ENCODE results near the gene BRPF1. TPM values are rescaled to one million over a fixed set of nuclear protein-coding genes. Genes with fewer than 3 reads are reported as not detected.

Gene BRPF1
- total RNA-seq, 1 donor from 2014 or later = 21.3 TPM

DNA sequence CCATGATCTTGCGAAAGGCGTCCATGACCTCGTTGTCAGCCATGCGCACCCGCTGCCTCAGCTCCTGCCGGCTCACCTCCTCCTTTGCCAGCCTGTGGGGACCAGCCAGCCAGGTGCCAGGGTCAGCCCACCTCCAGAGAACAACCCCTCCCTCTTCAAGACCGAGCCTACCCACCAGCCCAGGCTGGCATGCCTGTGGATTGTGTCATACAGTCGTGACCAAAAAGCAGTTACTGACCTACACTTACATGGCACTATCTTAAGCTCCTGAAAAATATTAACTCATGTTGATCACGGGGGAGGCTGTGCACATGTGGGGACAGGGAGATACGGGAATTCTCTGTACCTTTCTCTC is 48.9 kb downstream of the BRPF1 start:
- Histone ChIP-seq H3K27me3 (ENCODE audit: control insufficient read depth, insufficient read depth, low read length) (no peaks in the 10 kb centered on the region), H3K4me3 (ENCODE audit: low read depth, low read length) (no peak overlapping the region), H3K36me3 (ENCODE audit: control insufficient read depth, insufficient read depth, low read length) (peaks cover 4% of the 10 kb centered on the region)
- DNase-seq (ENCODE audit: low read depth) = no peak
- TF ChIP-seq, protein P1, sequence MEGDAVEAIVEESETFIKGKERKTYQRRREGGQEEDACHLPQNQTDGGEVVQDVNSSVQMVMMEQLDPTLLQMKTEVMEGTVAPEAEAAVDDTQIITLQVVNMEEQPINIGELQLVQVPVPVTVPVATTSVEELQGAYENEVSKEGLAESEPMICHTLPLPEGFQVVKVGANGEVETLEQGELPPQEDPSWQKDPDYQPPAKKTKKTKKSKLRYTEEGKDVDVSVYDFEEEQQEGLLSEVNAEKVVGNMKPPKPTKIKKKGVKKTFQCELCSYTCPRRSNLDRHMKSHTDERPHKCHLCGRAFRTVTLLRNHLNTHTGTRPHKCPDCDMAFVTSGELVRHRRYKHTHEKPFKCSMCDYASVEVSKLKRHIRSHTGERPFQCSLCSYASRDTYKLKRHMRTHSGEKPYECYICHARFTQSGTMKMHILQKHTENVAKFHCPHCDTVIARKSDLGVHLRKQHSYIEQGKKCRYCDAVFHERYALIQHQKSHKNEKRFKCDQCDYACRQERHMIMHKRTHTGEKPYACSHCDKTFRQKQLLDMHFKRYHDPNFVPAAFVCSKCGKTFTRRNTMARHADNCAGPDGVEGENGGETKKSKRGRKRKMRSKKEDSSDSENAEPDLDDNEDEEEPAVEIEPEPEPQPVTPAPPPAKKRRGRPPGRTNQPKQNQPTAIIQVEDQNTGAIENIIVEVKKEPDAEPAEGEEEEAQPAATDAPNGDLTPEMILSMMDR (IDR thresholded peaks at IDR 0.05; ENCODE audit: insufficient read depth, low read length, poor library complexity, severe bottlenecking) = no peak

DNA sequence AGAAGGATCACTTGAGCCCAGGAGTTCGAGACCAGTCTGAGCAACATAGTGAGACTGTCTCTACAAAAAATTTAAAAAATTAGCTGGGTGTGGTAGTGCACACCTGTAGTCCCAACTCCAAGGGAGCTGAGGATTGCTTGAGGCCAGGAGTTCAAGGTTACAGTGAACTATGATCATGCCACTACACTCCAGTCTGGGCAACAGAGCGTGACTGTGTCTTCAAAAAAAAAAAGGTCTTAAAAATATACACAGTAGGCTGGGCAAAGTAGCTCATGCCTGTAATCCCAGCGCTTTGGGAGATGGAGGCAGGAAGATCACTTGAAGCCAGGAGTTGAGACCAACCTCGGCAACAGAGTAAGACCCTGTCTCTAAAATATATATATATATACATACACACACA is 49.4 kb downstream of the BRPF1 start:
- no peak for DNase-seq (ENCODE audit: low read depth)
- TF ChIP-seq, protein P1 (IDR thresholded peaks at IDR 0.05; ENCODE audit: insufficient read depth, low read length, poor library complexity, severe bottlenecking) = no peak
- no peak overlapping the region for H3K4me3 ChIP-seq (ENCODE audit: low read depth, low read length)
- no peaks in the 10 kb centered on the region for H3K27me3 ChIP-seq (ENCODE audit: control insufficient read depth, insufficient read depth, low read length)
- peaks cover 4% of the 10 kb centered on the region for H3K36me3 ChIP-seq (ENCODE audit: control insufficient read depth, insufficient read depth, low read length)

DNA sequence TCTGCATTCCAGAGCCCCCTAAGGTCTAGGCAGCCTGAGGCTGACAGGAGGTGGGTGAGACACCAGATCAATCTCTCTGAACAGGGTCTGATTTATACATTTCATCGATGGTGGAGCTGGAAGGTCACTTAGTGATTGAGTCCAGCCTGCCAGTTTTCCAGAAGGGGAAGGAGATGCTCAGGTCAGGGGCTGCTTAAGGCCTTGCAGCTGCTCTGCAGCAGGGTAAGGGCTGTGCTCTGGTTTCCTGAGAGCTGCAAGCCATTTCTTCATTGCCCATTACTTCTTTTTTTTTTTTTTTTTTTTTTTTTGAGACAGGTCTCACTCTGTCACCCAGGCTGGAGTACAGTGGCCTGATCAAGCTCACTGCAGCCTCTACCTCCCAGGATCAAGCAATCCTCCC is 50.0 kb downstream of the BRPF1 start:
- DNase-seq (ENCODE audit: low read depth) = no peak
- TF ChIP-seq, protein P1 (IDR thresholded peaks at IDR 0.05; ENCODE audit: insufficient read depth, low read length, poor library complexity, severe bottlenecking) = no peak
- Histone ChIP-seq H3K36me3 (ENCODE audit: control insufficient read depth, insufficient read depth, low read length) (peaks cover 4% of the 10 kb centered on the region), H3K27me3 (ENCODE audit: control insufficient read depth, insufficient read depth, low read length) (no peaks in the 10 kb centered on the region), H3K4me3 (ENCODE audit: low read depth, low read length) (no peak overlapping the region)

DNA sequence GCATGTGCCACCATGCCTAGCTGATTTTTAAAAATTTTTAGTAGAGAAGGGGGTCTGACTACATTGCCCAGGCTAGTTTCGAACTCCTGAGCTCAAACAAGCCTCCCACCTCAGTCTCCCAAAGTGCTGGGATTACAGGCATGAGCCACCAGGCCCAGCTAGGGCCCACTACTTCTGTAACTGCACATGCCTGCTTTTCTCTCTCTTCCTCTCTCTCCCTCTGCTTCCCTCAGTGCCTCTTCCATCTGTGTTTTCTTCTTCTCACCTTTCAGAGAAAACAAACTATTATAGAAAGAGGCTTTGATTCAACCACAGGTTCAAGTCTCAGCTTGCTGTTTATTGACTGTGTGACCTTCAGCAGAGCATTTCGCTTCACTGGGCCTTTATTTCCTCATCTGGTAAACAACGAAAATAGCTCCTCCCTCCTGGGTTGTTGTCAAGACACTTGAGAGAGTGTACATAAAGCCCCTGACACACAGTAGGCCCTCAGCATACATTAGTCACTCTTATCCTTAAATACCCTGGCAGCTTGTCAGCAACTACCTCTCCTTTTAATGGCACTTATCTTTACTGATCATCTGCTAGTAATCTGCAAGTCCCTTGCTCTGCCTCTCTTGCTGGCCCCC is 50.6 kb downstream of the BRPF1 start:
- Histone ChIP-seq H3K27me3 (ENCODE audit: control insufficient read depth, insufficient read depth, low read length) (no peaks in the 10 kb centered on the region), H3K4me3 (ENCODE audit: low read depth, low read length) (no peak overlapping the region), H3K36me3 (ENCODE audit: control insufficient read depth, insufficient read depth, low read length) (peaks cover 5% of the 10 kb centered on the region)
- TF ChIP-seq, protein P1 (IDR thresholded peaks at IDR 0.05; ENCODE audit: insufficient read depth, low read length, poor library complexity, severe bottlenecking) = no peak
- no peak for DNase-seq (ENCODE audit: low read depth)

DNA sequence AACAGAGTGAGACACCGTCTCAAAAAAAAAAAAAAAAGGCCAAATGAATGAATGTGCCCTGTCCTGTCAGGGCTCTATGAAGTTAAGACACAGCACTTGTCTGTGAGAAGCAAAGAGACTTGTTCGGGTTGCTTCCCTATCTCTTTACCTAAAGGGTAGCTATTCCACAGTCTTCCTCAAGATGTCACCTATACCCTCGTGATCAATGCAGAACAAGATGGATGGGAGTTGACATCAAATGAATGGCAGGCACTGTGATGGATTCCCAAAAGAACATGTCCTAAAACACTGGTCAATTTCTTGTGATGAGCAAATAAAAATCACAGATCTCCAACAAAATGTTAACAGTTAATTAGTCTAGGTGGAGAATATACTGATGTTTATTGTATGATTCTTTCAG is 51.2 kb downstream of the BRPF1 start:
- H3K36me3 ChIP-seq (ENCODE audit: control insufficient read depth, insufficient read depth, low read length) = peaks cover 5% of the 10 kb centered on the region
- H3K27me3 ChIP-seq (ENCODE audit: control insufficient read depth, insufficient read depth, low read length) = no peaks in the 10 kb centered on the region
- no peak for DNase-seq (ENCODE audit: low read depth)
- TF ChIP-seq, protein P1 (IDR thresholded peaks at IDR 0.05; ENCODE audit: insufficient read depth, low read length, poor library complexity, severe bottlenecking) = peak; percentile 2
- no peak overlapping the region for H3K4me3 ChIP-seq (ENCODE audit: low read depth, low read length)

DNA sequence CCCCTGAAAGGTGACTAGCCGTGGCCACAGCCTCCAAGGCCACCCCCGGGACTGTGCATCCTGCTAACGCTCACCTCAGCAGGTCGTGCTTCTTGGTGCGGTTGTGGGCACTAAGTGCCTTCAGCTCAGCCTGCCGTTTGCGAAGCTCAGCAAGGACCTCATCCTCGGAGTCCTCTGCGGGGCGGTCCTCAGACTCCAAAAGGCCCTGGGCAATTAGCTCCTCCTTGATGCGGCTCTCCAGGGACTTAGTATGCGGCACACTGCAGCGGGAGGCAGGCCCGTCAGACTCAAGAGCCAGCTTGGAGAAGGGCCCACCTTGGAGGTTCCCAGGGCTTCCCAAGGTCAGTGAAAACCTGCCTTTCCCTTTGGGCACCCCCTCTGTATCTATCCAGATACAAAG is 52.4 kb downstream of the BRPF1 start:
- DNase-seq (ENCODE audit: low read depth) = no peak

More for the DNA sequence above, 52.4 kb downstream of the BRPF1 start:
- peaks cover 5% of the 10 kb centered on the region for H3K36me3 ChIP-seq (ENCODE audit: control insufficient read depth, insufficient read depth, low read length)
- TF ChIP-seq, protein P1 (IDR thresholded peaks at IDR 0.05; ENCODE audit: insufficient read depth, low read length, poor library complexity, severe bottlenecking) = no peak
- H3K27me3 ChIP-seq (ENCODE audit: control insufficient read depth, insufficient read depth, low read length) = no peaks in the 10 kb centered on the region
- H3K4me3 ChIP-seq (ENCODE audit: low read depth, low read length) = no peak overlapping the region
